NCI-H2171 treated with DMSO at 0.1 percent for 48 hours (cell line): ENCODE results near the gene MATCAP1.

Experiments
- DNase-seq: peaks from one replicate; lab custom pipeline; 2025; lab: John Stamatoyannopoulos, UW

The MATCAP1 gene

DNA sequence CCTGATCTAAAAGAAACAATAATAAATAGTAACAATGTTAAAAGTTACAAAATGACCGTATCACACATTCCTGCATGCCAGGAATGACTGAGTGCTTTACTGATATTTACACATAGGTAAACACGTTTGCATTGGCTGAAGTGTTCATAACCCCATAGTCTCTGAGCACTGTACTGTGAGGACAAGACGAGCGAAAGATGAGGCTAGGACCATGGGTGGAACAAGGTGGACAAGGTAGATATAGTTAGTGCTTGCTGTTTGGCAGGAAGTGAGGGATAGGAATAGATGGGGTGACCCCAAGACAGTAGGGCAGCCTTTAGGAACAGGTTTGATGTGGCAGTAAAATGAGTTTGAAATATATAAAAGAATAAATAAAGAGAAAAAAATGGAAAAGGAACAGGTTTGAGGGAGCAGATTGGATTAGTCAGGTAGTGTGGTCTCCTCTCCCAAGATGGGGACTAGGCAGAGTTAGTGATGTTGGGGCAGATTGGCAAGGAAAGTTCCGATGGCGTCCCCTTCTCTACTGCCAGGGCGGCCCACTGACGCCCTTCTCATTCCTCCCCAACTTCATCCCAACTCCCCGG is 7.7 kb upstream of the MATCAP1 start:
- DNase-seq = no peak

DNA sequence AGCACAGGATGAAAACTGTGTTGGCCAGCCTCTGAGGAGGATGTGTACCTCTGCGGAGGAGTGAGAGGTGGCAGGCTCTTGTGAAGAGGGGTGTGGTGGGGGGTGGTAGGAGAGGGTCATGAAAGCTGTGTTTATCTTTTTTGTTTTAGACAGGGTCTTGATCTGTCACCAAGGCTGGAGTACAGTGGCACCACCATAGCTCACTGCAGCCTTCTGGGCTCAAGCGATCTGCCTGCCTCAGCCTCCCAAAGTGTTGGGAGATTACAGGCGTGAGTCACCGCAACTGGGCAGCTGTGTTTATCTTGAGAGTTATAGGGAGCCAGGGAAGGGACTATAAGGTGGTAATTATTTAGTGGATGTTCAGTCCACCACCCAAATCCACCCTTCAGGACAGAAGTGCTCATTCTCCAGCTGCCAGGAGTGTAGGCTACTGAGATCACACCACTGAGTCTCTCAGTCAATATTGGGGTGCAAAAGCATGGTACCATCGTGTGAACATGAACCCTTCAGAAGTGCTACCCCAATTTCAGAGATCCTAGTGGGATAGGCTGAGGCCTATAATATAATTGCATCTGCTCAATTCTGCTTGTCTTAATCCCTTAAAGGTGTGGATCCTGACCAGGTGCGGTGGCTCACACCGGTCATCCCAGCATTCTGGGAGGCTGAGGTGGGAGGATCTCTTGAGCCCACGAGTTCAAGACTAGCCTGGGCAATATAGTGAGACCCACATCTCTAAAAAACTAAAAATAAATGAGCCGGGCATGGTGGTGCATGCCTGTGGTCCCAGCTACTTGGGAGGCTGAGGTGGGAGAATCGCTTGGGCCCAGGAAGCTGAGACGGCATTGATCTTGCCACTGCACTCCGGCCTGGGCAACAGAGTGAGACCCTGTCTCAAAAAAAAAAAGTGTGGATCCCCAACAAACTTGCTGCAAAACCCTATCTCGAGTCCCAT is 7.0 kb upstream of the MATCAP1 start:
- DNase-seq = no peak

DNA sequence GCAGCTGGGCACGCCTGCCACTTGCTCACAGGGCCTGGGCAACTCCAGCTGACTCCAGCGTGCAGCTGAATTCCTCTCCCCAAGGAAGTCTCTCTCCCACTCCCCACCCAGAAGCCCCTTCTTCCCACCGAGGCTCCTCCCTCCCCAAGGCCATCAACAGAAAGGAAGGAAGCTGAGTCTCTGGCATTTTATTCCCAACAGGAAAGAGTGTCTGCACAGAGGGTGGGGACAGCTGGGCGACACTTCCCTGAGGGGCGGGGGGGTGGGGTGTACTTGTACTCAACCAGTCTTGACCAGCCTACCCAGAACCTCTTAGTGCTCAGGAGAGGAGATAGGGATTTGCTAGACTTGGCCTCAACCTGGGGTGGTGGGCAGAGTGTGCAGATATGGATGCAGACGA is 6.3 kb upstream of the MATCAP1 start, which contains the start of gene EXOC3L1:
Gene EXOC3L1 (minus strand): TSS at position 96 of the 400 bp plus-strand sequence. CDS start 460 bp downstream, outside the sequence.
- no peak for DNase-seq

DNA sequence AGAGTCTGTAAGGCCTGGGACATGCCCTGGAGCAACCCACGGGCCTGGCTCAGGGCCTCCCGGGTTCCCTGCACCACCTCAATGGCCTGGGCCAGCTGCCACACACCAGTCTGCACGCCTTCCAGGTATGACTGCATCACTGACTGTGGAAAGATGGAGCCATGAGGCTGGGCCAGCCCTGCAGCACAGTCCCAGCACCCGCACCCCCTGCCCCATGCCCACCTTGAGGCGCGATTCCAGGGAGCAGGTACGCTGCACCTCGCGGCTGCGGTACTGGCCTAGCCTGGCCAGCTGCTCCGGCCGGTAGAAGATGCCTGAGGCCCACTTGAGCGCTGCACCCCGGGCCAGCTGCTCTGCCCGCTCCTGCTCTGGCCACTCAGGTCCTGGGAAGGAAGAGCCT is 5.0 kb upstream of the MATCAP1 start:
- DNase-seq = no peak

DNA sequence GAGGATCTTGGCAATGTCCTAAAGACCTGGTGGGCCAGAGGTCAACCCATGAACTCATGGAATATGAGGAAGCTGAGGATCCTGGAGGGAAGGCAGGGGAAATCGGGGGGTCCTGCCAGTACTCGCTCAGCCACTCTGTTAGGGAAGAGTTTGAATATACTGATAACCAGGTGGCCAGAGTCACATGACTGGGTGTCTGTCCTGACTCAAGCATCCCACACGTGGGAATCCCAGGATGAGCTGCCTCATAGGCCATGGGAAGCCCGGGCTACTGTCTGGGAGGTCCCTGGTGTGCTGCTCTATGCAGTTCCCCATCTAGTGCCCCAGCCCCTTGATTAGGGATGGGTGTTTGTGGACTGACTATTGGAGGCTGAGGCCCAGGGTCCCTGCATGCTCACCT is 4.6 kb upstream of the MATCAP1 start:
- no peak for DNase-seq

DNA sequence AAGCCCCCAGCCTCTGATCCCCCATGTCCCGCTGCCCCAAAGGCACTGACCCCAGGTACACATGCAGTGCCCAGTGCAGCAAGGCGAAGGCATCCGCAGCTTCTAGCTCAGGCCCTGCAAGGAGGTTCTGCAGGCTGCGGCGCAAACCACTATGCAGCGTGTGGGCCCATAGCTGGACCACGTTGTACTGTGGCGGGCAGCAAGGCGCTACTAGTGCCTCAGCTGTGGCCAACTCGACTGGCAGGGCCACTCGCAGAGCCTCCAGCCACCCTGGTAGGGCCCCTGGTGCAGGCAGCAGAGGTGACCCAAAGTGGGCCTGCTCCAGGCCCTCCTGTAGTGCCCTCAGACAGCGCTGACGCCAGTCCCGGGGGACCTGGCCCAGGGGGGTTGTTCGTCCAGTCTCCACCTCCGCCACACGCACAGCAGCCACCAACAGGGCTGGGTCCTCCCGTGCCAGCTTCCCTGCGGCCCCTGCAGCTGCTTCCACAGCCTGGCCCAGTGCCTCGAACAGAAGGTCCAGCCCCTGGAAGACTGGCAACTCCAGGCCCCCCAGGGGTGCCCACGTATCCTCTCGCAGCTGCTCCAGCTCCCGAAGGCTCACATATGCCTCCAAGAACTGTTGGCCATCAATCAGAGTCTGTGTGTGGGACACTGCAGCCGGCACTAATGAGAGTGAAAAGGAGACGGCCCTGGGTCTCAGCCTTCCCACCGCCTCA is 3.6 kb upstream of the MATCAP1 start:
- no peak for DNase-seq

DNA sequence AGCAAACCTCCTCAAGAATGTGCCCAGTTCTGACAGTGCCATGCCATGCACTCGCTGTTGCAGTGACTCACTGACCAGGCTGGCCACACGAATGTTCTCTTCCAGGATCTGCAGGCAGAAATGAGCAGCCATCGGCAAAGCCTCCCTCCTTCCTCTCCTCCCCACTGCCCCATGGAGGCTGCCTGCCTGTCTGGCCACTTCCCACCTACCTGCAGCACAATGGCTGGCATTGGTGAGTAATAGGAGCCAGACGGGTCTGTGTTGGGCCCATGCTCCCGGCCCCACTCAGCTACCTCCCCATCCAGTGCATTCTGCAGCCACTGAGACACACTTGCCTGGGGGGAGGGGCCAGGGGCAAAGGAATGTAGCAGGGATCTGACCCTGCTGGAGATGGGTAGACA is 2.8 kb upstream of the MATCAP1 start:
- DNase-seq = no peak

DNA sequence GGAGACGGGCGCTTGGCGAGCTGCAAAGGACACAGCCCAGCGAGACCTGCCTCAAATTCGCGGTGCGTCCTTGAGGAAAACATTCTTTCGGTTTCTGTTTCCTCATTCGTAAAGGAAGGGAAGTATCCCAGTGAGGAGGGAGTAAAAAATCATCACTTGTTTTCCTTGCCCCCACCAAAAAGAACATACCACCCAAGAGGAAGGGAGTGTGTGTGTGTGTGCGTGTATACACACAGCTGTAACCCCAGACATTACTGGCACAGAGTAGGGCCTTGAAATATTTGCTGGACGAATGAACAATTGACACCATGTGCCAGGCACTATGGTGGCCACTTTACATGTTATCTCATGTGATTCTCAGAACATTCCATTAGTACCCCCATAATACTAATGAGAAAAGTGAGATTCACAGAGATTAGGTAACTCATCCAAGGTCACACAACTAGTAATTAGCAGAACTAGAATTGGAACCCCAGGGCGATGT is 1.9 kb upstream of the MATCAP1 start:
- no peak for DNase-seq

DNA sequence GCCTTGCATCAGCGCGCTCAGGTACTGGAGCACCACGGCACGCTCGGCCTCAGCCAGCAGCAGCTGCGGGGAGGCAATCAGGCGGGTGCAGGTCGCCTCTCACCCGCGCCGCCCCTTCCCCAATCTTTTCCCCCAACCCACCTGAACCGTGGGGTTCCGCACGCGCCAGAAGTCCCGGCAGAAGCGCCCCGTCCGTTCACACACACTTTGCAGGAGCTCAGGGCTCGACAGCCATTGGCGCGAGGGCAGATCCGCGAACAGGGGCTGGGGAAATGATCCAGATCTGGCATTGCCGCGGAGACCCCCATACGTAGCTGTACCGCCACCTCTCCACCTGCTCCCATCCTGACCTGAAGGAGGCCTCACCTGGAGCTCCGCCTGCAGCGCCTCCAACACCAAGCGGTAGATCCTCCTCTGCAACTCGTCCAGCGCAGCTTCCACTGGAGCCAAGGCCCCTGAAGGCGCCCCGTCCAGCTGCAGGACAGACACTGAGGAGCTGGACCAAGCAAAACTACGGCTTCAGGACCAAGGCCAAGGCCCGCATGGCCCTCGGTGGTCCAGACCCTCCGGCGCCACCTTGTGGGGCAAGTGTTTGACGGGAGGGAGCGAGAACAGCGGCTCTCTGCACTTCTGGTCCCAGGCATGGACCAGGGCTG is 1.4 kb upstream of the MATCAP1 start:
- peak; percentile 75 for DNase-seq

DNA sequence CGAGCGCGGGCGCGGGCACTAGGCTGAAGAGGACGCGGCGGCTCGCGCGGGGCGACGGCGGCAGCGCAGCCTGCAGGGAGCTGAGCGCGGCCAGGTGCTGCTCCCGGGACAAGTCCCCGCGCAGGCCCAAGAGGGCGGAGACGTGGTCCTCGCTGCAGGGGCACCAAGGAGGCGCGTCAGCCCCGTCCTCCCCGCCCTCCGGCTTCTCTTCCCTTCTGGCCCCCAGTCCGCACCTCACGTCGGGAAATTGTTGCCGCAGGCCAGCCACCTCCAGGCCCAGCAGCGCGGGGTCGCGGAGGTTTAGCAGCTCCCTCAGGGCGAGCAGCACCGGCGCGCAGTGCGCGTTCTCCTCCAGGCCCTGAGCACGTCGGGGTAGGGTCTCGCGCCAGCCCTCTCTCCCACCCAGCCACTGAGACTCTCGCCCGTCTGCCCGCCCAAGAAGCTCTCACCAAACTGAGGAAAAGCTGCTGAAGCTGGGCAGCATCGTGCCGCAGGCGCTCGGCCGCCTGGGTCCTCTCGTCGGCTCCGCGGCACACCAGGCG is 761 bp upstream of the MATCAP1 start:
- DNase-seq = peak; percentile 75

DNA sequence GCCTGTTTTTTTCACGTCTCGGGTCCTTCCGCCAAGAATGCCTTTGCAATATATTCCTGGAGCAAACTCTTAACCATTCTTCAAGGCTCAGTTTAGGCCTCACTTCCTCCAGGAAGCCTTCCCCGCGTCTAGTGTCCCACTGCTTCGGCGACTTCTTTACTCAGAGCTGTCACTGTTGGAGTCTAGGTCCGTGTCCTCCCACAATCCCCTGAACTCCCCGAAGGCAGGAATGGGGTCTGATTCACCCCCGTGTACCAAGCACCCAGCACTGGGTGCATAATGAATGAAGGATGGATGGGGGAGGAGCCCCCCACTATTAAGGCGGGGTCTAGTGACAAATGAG is 508 bp downstream of the MATCAP1 start:
- no peak for DNase-seq

DNA sequence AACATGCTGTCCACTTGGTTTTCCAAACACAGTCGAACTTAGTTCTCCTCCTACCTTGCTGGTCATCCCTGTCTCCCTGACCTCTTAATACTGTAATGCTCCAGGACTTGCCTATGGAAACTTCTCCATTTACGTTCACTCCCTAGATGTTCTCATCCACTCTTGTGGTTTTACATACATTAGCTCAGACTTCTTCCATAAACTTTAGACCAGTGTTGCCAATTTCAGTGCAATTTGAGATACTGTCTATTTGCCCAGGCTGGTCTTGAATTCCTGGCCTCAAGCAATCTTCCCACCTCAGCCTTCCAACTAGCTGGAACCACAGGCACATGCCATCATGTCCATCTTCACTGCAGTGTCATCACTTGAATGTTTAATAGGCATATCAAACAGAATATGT is 1.5 kb downstream of the MATCAP1 start:
- no peak for DNase-seq

DNA sequence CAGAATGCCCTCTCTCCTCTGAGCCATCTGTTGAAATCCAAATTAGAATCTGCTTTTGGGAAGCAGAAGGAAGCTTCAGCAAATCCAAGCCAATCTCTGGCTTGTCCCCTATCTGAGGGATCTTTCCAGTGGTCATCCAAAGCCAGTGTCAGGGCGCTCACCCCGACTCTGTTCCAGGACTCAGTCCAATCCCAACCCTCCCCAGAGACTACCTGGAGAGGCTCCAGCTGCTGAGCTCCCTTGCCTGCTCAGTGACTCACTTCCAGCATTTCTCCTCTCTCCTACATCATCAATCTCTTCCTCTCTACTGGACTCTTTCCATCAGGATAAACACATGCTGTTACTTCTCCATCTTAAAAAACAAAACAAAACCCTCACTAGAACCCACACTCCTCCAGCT is 2.4 kb downstream of the MATCAP1 start:
- peak; percentile 18 for DNase-seq

DNA sequence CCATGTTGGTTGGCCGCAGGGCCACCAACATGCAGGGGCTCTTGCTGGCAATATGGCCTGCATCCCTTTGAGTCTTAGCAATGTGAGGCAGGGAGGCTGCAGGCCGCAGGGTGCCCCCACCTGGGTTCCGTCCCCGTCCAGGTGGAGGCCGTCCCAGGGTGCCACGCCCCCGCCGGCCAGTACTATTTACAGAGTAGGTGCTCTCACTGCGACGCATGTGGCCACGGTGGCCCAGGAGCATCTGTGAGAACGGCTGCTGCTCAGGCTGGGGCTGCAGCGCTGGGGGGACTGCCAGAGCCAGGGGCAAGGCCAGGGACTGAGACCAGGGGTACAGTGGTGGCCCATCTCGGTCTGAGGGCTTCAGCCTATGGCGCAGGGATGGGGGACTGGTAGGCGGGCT is 3.6 kb downstream of the MATCAP1 start:
- DNase-seq = no peak

DNA sequence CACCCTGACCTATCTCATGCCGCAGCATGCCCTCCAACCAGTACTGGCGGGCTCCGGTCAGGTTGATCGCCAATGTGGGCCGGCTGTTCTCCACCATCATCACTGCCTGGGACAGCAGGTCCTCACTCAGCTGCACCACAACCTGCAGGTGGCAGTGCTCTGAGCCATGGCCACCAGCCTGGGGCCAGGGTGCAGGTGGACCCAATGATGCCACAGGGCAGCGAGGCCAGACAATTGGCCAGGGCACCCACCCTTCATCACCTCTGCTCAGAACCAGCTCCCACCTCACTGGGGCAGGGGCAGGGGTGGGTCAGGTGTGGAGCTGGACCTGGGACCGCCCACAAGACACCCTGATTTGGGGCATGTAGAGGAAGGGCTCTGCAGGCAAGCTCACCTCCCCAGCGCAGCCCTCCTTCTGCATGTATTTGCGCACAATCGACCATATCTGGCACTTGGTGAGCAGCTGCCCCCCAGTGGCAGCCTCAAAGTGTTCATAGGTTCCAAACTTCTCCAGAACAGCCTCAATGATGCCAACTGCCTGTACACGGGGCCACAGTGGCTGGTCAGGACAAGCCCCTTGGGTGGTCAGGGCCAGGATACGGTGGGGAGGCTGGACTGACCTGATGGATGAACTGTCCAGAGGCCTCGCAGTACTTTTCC is 4.2 kb downstream of the MATCAP1 start:
- DNase-seq = no peak

DNA sequence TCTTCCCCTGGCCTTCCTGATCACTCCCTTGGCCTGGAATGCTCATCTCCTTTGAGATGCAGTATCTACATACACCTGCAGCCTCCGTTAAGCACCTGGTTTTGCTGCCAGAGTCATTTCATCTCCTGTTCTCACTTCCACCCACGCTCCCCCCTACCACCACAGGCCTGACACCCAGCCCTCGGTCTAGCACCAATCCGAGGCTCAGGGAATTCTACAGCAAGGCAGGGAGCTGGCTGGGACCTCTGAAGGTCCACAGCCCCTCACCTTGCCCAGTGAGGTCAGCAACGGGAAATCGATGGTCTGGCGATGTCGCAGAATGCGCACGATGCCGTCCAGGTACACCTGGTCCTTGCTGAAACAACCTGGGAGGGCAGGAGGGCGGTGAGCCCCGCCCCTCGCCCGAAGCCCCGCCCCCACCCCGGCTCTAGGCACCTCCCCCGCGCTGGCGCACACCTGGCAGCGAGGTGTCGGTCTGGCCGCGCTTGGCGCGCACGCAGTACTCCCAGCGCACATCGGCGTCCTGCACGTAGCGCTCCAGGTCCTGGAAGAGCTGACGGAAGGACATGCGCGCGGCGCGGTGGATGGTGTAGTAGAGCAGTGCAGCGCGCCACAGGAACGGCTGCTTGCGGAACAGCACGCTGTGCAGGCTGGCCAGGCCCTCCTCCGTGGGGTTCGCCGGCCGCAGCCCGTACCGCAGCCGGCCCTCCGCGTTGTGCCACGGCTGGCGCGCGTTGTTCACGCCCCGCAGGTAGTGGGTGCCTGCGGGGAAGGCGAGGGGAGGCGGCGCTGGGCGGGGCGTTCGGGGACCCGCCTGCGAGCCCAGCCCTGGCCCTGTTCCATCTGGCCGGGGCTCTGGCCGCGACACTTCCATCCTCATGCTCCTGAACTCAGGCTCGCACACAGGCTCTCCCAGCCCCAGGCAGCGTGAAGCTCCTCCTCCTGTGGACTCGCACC is 5.7 kb downstream of the MATCAP1 start:
- peak; percentile 92 for DNase-seq

DNA sequence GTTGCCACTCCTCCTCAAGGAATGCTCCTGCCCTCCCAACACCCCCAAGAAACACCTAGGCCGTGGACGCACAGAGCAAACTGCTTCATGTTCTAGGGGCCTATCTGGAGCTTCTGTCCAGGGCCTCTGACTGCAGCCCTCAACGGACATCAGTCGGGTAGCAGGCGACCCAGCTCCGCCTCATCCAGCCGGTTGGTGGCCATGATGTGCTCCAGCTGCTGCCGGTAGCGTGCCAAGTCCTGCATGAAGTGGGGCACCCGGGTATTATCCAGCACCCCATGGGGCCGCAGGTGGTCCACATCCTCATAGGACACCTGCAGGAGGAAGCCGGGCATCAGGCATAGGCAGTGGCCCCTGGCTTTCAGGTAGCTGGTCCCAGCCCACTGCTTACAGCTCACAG is 7.1 kb downstream of the MATCAP1 start:
- no peak for DNase-seq

DNA sequence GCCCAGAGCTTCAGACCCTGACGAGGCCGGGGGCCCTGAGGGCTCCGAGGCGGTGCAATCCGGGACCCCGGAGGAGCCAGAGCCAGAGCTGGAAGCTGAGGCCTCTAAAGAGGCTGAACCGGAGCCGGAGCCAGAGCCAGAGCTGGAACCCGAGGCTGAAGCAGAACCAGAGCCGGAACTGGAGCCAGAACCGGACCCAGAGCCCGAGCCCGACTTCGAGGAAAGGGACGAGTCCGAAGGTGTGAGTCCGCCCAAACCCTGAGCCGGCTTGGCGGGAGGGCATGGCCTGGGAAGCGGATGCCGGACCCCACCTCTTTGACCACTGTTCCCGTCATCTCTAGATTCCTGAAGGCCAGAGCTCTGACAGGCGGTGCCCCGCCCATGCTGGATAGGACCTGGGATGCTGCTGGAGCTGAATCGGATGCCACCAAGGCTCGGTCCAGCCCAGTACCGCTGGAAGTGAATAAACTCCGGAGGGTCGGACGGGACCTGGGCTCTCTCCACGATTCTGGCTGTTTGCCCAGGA is 9.0 kb downstream of the MATCAP1 start:
- DNase-seq = no peak

DNA sequence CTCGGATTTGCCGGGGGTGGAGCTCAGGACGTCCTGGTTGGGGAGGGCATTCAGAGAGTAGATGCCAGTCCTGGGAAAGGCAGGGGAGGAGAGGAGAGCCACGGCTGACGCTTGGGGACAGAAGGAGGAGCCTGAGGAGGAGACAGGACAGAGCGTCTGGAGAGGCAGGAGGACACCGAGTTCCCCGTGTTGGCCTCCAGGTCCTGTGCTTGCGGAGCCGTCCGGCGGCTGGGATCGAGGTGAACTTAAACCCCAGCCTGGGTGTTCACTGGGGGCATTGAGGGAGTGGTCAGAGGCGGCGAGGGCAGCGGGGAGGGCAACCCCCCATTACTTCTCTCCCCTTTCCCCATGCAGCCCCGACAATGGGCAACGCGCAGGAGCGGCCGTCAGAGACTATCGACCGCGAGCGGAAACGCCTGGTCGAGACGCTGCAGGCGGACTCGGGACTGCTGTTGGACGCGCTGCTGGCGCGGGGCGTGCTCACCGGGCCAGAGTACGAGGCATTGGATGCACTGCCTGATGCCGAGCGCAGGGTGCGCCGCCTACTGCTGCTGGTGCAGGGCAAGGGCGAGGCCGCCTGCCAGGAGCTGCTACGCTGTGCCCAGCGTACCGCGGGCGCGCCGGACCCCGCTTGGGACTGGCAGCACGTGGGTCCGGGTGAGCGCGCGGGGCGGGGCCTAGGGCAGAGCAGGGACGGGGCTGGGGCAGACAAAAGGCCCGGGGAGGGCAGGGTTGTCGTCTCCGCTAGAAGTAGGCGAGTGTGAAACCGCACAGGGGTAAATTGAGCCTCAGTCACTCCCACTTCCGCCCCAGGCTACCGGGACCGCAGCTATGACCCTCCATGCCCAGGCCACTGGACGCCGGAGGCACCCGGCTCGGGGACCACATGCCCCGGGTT is 9.7 kb downstream of the MATCAP1 start:
- peak; percentile 79 for DNase-seq
